Upper lobe of right lung (tissue), 1 donor: ENCODE measurements around the gene ATAD3A. TPM values are rescaled to one million over a fixed set of nuclear protein-coding genes. Genes with fewer than 3 reads are reported as not detected.
"Not testable (repeated sequence)": the region's sequence is repeated elsewhere in the genome, so short reads cannot be mapped to it uniquely, and the experiment has no call there.

Experiments
- ATAC-seq: fragments of 200-7000 bp; cut with Tn5 transposase; one replicate; pipeline ENCODE4 v1.9.1; 2020; ENCODE audit warnings: mild to moderate bottlenecking, moderate library complexity
- DNase-seq: peaks from one replicate; pipeline ENCODE4 v3.0.0-alpha.2; 2020
- H3K27ac ChIP-seq: fragments of 200-600 bp; one replicate; pipeline ENCODE4 v1.8.0; 2022
- H3K27me3 ChIP-seq: fragments of 200-600 bp; one replicate; pipeline ENCODE4 v1.8.0; 2022; ENCODE audit warnings: mild to moderate bottlenecking
- H3K36me3 ChIP-seq: fragments of 200-600 bp; one replicate; pipeline ENCODE4 v1.8.0; 2022
- H3K4me1 ChIP-seq: fragments of 200-600 bp; one replicate; pipeline ENCODE4 v1.8.0; 2022
- H3K4me3 ChIP-seq: fragments of 200-600 bp; one replicate; pipeline ENCODE4 v1.8.0; 2022; ENCODE audit warnings: mild to moderate bottlenecking
- H3K9me3 ChIP-seq: fragments of 200-600 bp; one replicate; pipeline ENCODE4 v1.8.0; 2022
- CTCF ChIP-seq: fragments of 200-600 bp; IDR thresholded peaks from one replicate; pipeline ENCODE4 v1.8.0; 2022; ENCODE audit warnings: antibody characterized with exemption
- intact Hi-C: fragments of 100-400 bp; cut with DNase I; formaldehyde crosslinking; loops from one replicate; pipeline ENCODE4 v1.11.0; 2022
- total RNA-seq: library from RNA; stranded (reverse); fragmentation: NEBNext Ultra II Directional; extraction: Animal tissue kit (Norgen Biotek cat#: 25700); gene quantifications from one replicate; pipeline ENCODE4 v1.2.1, GENCODE V29; 2021
- donor health status: DM: no; HTN: yes; CAD: no; lungs with severe emphysema.

The ATAD3A gene
- total RNA-seq, 1 donor from 2014 or later, result 21.9 TPM

GRCh38 chr1:1505366-1505798, 6.6 kb upstream of the ATAD3A start:
- Histone ChIP-seq H3K4me3 (peak overlapping the region; percentile 21), H3K27ac (peak overlapping the region; percentile 78)
- peak; percentile 48 for ATAC-seq
- peak; percentile 31 for TF ChIP-seq CTCF
- DNase-seq, H3K27me3 ChIP-seq, H3K4me1 ChIP-seq, H3K36me3 ChIP-seq, intact Hi-C loops, H3K9me3 ChIP-seq: not testable (repeated sequence)

- DNase-seq, H3K4me3 ChIP-seq, H3K9me3 ChIP-seq, H3K27me3 ChIP-seq, H3K36me3 ChIP-seq, ATAC-seq, intact Hi-C loops: not testable (repeated sequence)
- H3K27ac ChIP-seq, result peak overlapping the region; percentile 78
- H3K4me1 ChIP-seq, result peaks cover 12% of the 10 kb centered on the region
These were observed 6.2 kb upstream of the ATAD3A start for GRCh38 chr1:1505801-1506200.

GRCh38 chr1:1507305-1507704, 4.7 kb upstream of the ATAD3A start:
- H3K9me3 ChIP-seq, result no peaks in the 10 kb centered on the region
- TF ChIP-seq CTCF, result no peak
- ATAC-seq, result no peak

GRCh38 chr1:1508775-1509464, 3.0 kb upstream of the ATAD3A start:
- H3K27ac ChIP-seq, H3K27me3 ChIP-seq, H3K9me3 ChIP-seq, H3K4me3 ChIP-seq, intact Hi-C loops, H3K36me3 ChIP-seq, DNase-seq: not testable (repeated sequence)
- peaks cover 17% of the 10 kb centered on the region for H3K4me1 ChIP-seq
- ATAC-seq, result peak; percentile 2

More at GRCh38 chr1:1507305-1507704, 4.7 kb upstream of the ATAD3A start:
- no peaks in the 10 kb centered on the region for H3K36me3 ChIP-seq
- no peak overlapping the region for H3K27ac ChIP-seq
- H3K4me3 ChIP-seq, result no peak overlapping the region
- DNase-seq, result no peak
- H3K27me3 ChIP-seq, result no peaks in the 10 kb centered on the region
- peaks cover 17% of the 10 kb centered on the region for H3K4me1 ChIP-seq
- intact Hi-C loops, result no loop called here

GRCh38 chr1:1509465-1509850, 2.5 kb upstream of the ATAD3A start:
- H3K4me3 ChIP-seq, H3K9me3 ChIP-seq, H3K27ac ChIP-seq, ATAC-seq, H3K27me3 ChIP-seq, H3K36me3 ChIP-seq, intact Hi-C loops, DNase-seq: not testable (repeated sequence)
- H3K4me1 ChIP-seq, result peaks cover 17% of the 10 kb centered on the region

GRCh38 chr1:1510912-1511532, 940 bp upstream of the ATAD3A start:
- Histone ChIP-seq H3K4me1 (peaks cover 9% of the 10 kb centered on the region), H3K9me3 (no peaks in the 10 kb centered on the region), H3K27me3 (no peaks in the 10 kb centered on the region), H3K36me3 (no peaks in the 10 kb centered on the region), H3K27ac (peak overlapping the region; percentile 94), H3K4me3 (peak overlapping the region; percentile 88)
- intact Hi-C loops, result no loop called here
- ATAC-seq (no peak), DNase-seq (no peak)
- TF ChIP-seq CTCF, result no peak

- DNase-seq, H3K27ac ChIP-seq: not testable (repeated sequence)
These were observed 463 bp downstream of the ATAD3A start for GRCh38 chr1:1512425-1512824.

GRCh38 chr1:1513675-1514074, 1.7 kb downstream of the ATAD3A start:
- H3K9me3 ChIP-seq, DNase-seq, ATAC-seq, H3K4me1 ChIP-seq, H3K4me3 ChIP-seq, H3K36me3 ChIP-seq, intact Hi-C loops, H3K27me3 ChIP-seq, H3K27ac ChIP-seq: not testable (repeated sequence)

More at GRCh38 chr1:1512425-1512824, 463 bp downstream of the ATAD3A start:
- ATAC-seq, intact Hi-C loops, H3K9me3 ChIP-seq, H3K36me3 ChIP-seq, H3K4me1 ChIP-seq, H3K27me3 ChIP-seq: not testable (repeated sequence)
- H3K4me3 ChIP-seq, result peak overlapping the region; percentile 88

GRCh38 chr1:1514376-1514775, 2.4 kb downstream of the ATAD3A start:
- H3K36me3 ChIP-seq, intact Hi-C loops, H3K9me3 ChIP-seq, H3K27ac ChIP-seq, H3K4me1 ChIP-seq, DNase-seq, H3K4me3 ChIP-seq, H3K27me3 ChIP-seq, ATAC-seq: not testable (repeated sequence)

- H3K27ac ChIP-seq, H3K4me3 ChIP-seq, H3K27me3 ChIP-seq, H3K4me1 ChIP-seq, ATAC-seq, H3K9me3 ChIP-seq, DNase-seq, intact Hi-C loops: not testable (repeated sequence)
- peaks cover 19% of the 10 kb centered on the region for H3K36me3 ChIP-seq
These were observed 5.0 kb downstream of the ATAD3A start for GRCh38 chr1:1516923-1517322.
